Neural cell (in vitro differentiated cells): Measurements from ENCODE around the gene PIEZO1. TPM values are rescaled to one million over a fixed set of nuclear protein-coding genes. Genes with fewer than 3 reads are reported as not detected.

Experiments used
- H2AFZ ChIP-seq: fragments of 200-600, 300-800 bp; sonication (generic), shearing (Covaris generic); 2 replicates; pipeline ENCODE4 v1.6.0; 2014; ENCODE audit warnings: low read depth, mild to moderate bottlenecking, antibody characterized with exemption, low read length, moderate library complexity
- H3F3A ChIP-seq: fragments of 200-600 bp; shearing (Covaris generic); 2 replicates; pipeline ENCODE4 v1.6.1; 2016; ENCODE audit warnings: mild to moderate bottlenecking, moderate library complexity, mixed read lengths, antibody characterized with exemption, low read length; ENCODE audit not compliant: insufficient read depth, poor library complexity, severe bottlenecking
- H3K27ac ChIP-seq: fragments of 200-600, 300-800 bp; sonication (generic), shearing (Covaris generic); 2 replicates; pipeline ENCODE4 v1.5.1; 2014; ENCODE audit warnings: mild to moderate bottlenecking, low read length, moderate library complexity
- H3K27me3 ChIP-seq: fragments of 300-800, 200-600 bp; sonication (generic), shearing (Covaris generic); 2 replicates; pipeline ENCODE4 v1.6.0; 2014; ENCODE audit warnings: mild to moderate bottlenecking, low read depth, low read length, moderate library complexity; ENCODE audit not compliant: insufficient read depth
- H3K36me3 ChIP-seq: fragments of 300-800, 200-600 bp; sonication (generic), shearing (Covaris generic); 2 replicates; pipeline ENCODE4 v1.5.1; 2014; ENCODE audit warnings: mild to moderate bottlenecking, antibody characterized with exemption, low read length, moderate library complexity; ENCODE audit not compliant: insufficient read depth
- H3K4me2 ChIP-seq: fragments of 300-800, 200-600 bp; sonication (generic), shearing (Covaris generic); 2 replicates; pipeline ENCODE4 v1.6.0; 2014; ENCODE audit warnings: mild to moderate bottlenecking, low read length
- H3K4me3 ChIP-seq: fragments of 300-800, 200-600 bp; sonication (generic), shearing (Covaris generic); 2 replicates; pipeline ENCODE4 v1.5.1; 2014; ENCODE audit warnings: mild to moderate bottlenecking, low read length, moderate library complexity
- H3K79me2 ChIP-seq: fragments of 200-600 bp; shearing (Covaris generic); replicated peaks from 2 replicates; pipeline ENCODE4 v1.6.0; 2014; ENCODE audit warnings: mild to moderate bottlenecking, low read length, moderate library complexity; ENCODE audit not compliant: insufficient read depth
- H3K9ac ChIP-seq: fragments of 300-800, 200-600 bp; sonication (generic), shearing (Covaris generic); 2 replicates; pipeline ENCODE4 v1.6.1; 2016; ENCODE audit warnings: mild to moderate bottlenecking, low read length, mixed read lengths
- H3K9me2 ChIP-seq: fragments of 200-600 bp; shearing (Covaris generic); 2 replicates; pipeline ENCODE4 v1.6.1; 2016; ENCODE audit warnings: mild to moderate bottlenecking, low read length, mixed read lengths; ENCODE audit not compliant: insufficient read depth
- H3K9me3 ChIP-seq: fragments of 200-600, 300-800 bp; sonication (generic), shearing (Covaris generic); 2 replicates; pipeline ENCODE4 v1.6.1; 2016; ENCODE audit warnings: mild to moderate bottlenecking, mixed run types, low read length, moderate library complexity, mixed read lengths
- H4K20me1 ChIP-seq: fragments of 200-600 bp; shearing (Covaris generic); 2 replicates; pipeline ENCODE4 v1.6.1; 2016; ENCODE audit warnings: mild to moderate bottlenecking, mixed run types; ENCODE audit not compliant: insufficient read depth
- EP300 ChIP-seq: fragments of 450-650 bp; conservative IDR thresholded peaks from 2 replicates; pipeline ENCODE4 v1.6.1; 2014; ENCODE audit warnings: antibody characterized with exemption, mild to moderate bottlenecking, moderate library complexity; ENCODE audit not compliant: poor library complexity, severe bottlenecking
- EZH2 ChIP-seq: fragments of 200-600, 300-800 bp; shearing (Covaris generic), sonication (generic); IDR thresholded peaks from 2 replicates; pipeline ENCODE4 v1.6.1; 2014; ENCODE audit warnings: antibody characterized with exemption, low read length, borderline replicate concordance, mild to moderate bottlenecking; ENCODE audit not compliant: insufficient read depth, poor library complexity, severe bottlenecking
- MXI1 ChIP-seq: fragments of 450-650 bp; conservative IDR thresholded peaks from 2 replicates; pipeline ENCODE4 v1.6.1; 2014; ENCODE audit warnings: antibody characterized with exemption, mild to moderate bottlenecking; ENCODE audit not compliant: poor library complexity, severe bottlenecking
- POLR2AphosphoS5 ChIP-seq: IDR thresholded peaks from 2 replicates; pipeline ENCODE4 v1.6.1; 2012
- RAD21 ChIP-seq: fragments of 450-650 bp; conservative IDR thresholded peaks from 2 replicates; pipeline ENCODE4 v1.6.1; 2014; ENCODE audit warnings: antibody characterized with exemption, mild to moderate bottlenecking, moderate library complexity
- SMC3 ChIP-seq: fragments of 450-650 bp; conservative IDR thresholded peaks from 2 replicates; pipeline ENCODE4 v1.6.1; 2014; ENCODE audit warnings: antibody characterized with exemption, mild to moderate bottlenecking, moderate library complexity; ENCODE audit not compliant: poor library complexity
- TAF1 ChIP-seq: IDR thresholded peaks from 2 replicates; pipeline ENCODE4 v1.6.1; 2012; ENCODE audit warnings: low read depth
- polyA plus RNA-seq: library from polyadenylated mRNA; depleted of rRNA; stranded (reverse); fragments of >200 nt; gene quantifications from 2 replicates; pipeline ENCODE4 v1.2.3, GENCODE V29; 2014
- TF ChIP-seq, protein P1 (sequence below): IDR thresholded peaks from 2 replicates; pipeline ENCODE4 v1.6.1; 2012; ENCODE audit warnings: borderline replicate concordance

PIEZO1 gene
- polyA plus RNA-seq, 1 donor from 2014 or later, result not detected

DNA sequence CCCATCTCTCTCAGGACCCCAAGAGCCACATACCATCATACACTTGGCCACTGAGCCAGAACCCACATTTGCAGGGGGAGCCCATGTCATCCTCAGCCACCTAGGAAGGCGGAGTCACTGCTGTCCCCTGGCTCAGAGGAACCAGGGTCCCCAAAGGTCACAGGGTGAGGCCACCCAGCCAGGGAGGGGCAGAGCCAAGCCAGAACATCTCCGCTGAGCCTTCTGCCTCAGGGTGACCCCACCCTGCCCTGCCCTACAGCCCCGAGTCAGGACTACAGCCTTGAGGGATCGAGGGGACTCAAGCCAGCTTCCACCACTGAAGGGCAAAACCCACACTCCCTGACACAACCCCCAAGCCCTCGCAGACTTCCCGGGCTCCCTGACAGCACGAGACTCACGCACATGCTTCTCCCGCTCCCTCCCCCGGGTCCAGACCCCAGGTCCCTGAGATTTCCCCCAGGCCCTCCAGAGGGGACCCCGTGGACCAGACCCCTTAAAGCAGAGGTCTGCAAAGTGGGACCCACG lies 17.4 kb downstream of the PIEZO1 start:
- no peaks in the 10 kb centered on the region for H4K20me1 ChIP-seq
- no peak overlapping the region for H3K9ac ChIP-seq
- H3K9me2 ChIP-seq, result no peaks in the 10 kb centered on the region
- TF ChIP-seq, protein P1, sequence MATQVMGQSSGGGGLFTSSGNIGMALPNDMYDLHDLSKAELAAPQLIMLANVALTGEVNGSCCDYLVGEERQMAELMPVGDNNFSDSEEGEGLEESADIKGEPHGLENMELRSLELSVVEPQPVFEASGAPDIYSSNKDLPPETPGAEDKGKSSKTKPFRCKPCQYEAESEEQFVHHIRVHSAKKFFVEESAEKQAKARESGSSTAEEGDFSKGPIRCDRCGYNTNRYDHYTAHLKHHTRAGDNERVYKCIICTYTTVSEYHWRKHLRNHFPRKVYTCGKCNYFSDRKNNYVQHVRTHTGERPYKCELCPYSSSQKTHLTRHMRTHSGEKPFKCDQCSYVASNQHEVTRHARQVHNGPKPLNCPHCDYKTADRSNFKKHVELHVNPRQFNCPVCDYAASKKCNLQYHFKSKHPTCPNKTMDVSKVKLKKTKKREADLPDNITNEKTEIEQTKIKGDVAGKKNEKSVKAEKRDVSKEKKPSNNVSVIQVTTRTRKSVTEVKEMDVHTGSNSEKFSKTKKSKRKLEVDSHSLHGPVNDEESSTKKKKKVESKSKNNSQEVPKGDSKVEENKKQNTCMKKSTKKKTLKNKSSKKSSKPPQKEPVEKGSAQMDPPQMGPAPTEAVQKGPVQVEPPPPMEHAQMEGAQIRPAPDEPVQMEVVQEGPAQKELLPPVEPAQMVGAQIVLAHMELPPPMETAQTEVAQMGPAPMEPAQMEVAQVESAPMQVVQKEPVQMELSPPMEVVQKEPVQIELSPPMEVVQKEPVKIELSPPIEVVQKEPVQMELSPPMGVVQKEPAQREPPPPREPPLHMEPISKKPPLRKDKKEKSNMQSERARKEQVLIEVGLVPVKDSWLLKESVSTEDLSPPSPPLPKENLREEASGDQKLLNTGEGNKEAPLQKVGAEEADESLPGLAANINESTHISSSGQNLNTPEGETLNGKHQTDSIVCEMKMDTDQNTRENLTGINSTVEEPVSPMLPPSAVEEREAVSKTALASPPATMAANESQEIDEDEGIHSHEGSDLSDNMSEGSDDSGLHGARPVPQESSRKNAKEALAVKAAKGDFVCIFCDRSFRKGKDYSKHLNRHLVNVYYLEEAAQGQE, result no peak
- TF ChIP-seq EP300 (no peak), SMC3 (no peak), MXI1 (no peak), EZH2 (no peak), RAD21 (no peak), POLR2AphosphoS5 (no peak)
- no peaks in the 10 kb centered on the region for H3K79me2 ChIP-seq
- no peak overlapping the region for H3K4me2 ChIP-seq
- no peak overlapping the region for H3K27ac ChIP-seq
- H3K9me3 ChIP-seq, result no peaks in the 10 kb centered on the region
- H3K4me3 ChIP-seq, result no peak overlapping the region
- H3K27me3 ChIP-seq, result no peaks in the 10 kb centered on the region
- H2AFZ ChIP-seq, result no peak overlapping the region
- H3K36me3 ChIP-seq, result no peaks in the 10 kb centered on the region
- H3F3A ChIP-seq, result no peaks in the 10 kb centered on the region

DNA sequence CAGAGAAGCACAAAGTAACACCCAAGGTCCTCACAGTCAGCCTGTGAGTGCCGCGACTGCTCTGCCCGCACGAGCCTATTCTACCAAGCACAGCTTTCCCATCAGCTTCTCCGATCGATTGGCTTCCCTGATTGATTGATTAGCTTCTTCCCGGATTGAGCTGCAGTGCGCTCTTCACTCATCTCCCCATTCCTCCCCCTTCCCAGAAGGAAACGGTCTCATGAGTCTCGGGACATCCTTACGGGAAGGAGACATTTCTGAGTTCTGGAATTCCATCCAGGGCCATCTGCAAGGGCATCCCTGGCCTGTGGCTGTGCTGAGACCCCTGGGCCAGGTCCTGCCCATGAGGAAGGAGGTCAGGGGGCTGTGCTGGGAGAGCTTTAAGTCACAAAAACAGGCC lies 18.0 kb downstream of the PIEZO1 start:
- no peaks in the 10 kb centered on the region for H3F3A ChIP-seq
- no peaks in the 10 kb centered on the region for H3K79me2 ChIP-seq
- H3K9ac ChIP-seq, result no peak overlapping the region
- TF ChIP-seq TAF1 (no peak), POLR2AphosphoS5 (no peak), EP300 (no peak), RAD21 (no peak)
- TF ChIP-seq, protein P1, result no peak
- H2AFZ ChIP-seq, result no peak overlapping the region
- H4K20me1 ChIP-seq, result no peaks in the 10 kb centered on the region
- no peaks in the 10 kb centered on the region for H3K27me3 ChIP-seq
- H3K4me3 ChIP-seq, result no peak overlapping the region
- no peaks in the 10 kb centered on the region for H3K36me3 ChIP-seq
- no peaks in the 10 kb centered on the region for H3K9me3 ChIP-seq
- H3K4me2 ChIP-seq, result no peak overlapping the region
- H3K27ac ChIP-seq, result no peak overlapping the region
- H3K9me2 ChIP-seq, result no peaks in the 10 kb centered on the region
